Measurements from ENCODE around the gene UPF2.

The UPF2 gene

GRCh38 chr10:11887381-11888227 is 155.0 kb downstream of the UPF2 start:
- no peak overlapping the region for H3K27ac ChIP-seq (ENCODE audit: low read length)
- H3K27me3 ChIP-seq (ENCODE audit: control insufficient read depth, insufficient read depth, low read length): no peaks in the 10 kb centered on the region
- H3K9ac ChIP-seq (ENCODE audit: low read length): no peak overlapping the region
- no peaks in the 10 kb centered on the region for H3K9me3 ChIP-seq (ENCODE audit: control insufficient read depth, low read depth, low read length)
- H3K4me1 ChIP-seq (ENCODE audit: control insufficient read depth, low read depth, low read length): no peaks in the 10 kb centered on the region
- no peak overlapping the region for H3K4me3 ChIP-seq (ENCODE audit: low read length)
- H3K36me3 ChIP-seq (ENCODE audit: control insufficient read depth, low read depth, low read length): no peaks in the 10 kb centered on the region

- Histone ChIP-seq H3K36me3 (ENCODE audit: control insufficient read depth, low read depth, low read length) (no peaks in the 10 kb centered on the region), H3K27me3 (ENCODE audit: control insufficient read depth, insufficient read depth, low read length) (no peaks in the 10 kb centered on the region), H3K27ac (ENCODE audit: low read length) (no peak overlapping the region), H3K9me3 (ENCODE audit: control insufficient read depth, low read depth, low read length) (no peaks in the 10 kb centered on the region), H3K4me3 (ENCODE audit: low read length) (no peak overlapping the region), H3K4me1 (ENCODE audit: control insufficient read depth, low read depth, low read length) (no peaks in the 10 kb centered on the region), H3K9ac (ENCODE audit: low read length) (no peak overlapping the region)
Measured at GRCh38 chr10:11886851-11887250, 155.8 kb downstream of the UPF2 start.

GRCh38 chr10:11886138-11886474 is 156.5 kb downstream of the UPF2 start:
- Histone ChIP-seq H3K4me3 (ENCODE audit: low read length) (no peak overlapping the region), H3K27ac (ENCODE audit: low read length) (no peak overlapping the region), H3K4me1 (ENCODE audit: control insufficient read depth, low read depth, low read length) (no peaks in the 10 kb centered on the region), H3K27me3 (ENCODE audit: control insufficient read depth, insufficient read depth, low read length) (no peaks in the 10 kb centered on the region), H3K36me3 (ENCODE audit: control insufficient read depth, low read depth, low read length) (no peaks in the 10 kb centered on the region), H3K9me3 (ENCODE audit: control insufficient read depth, low read depth, low read length) (no peaks in the 10 kb centered on the region), H3K9ac (ENCODE audit: low read length) (no peak overlapping the region)

GRCh38 chr10:11885437-11886137 is 157.0 kb downstream of the UPF2 start:
- Histone ChIP-seq H3K27me3 (ENCODE audit: control insufficient read depth, insufficient read depth, low read length) (no peaks in the 10 kb centered on the region), H3K4me1 (ENCODE audit: control insufficient read depth, low read depth, low read length) (no peaks in the 10 kb centered on the region), H3K4me3 (ENCODE audit: low read length) (no peak overlapping the region), H3K36me3 (ENCODE audit: control insufficient read depth, low read depth, low read length) (no peaks in the 10 kb centered on the region), H3K9ac (ENCODE audit: low read length) (no peak overlapping the region), H3K9me3 (ENCODE audit: control insufficient read depth, low read depth, low read length) (no peaks in the 10 kb centered on the region), H3K27ac (ENCODE audit: low read length) (no peak overlapping the region)

- Histone ChIP-seq H3K4me1 (ENCODE audit: control insufficient read depth, low read depth, low read length) (no peaks in the 10 kb centered on the region), H3K9ac (ENCODE audit: low read length) (no peak overlapping the region), H3K9me3 (ENCODE audit: control insufficient read depth, low read depth, low read length) (no peaks in the 10 kb centered on the region), H3K4me3 (ENCODE audit: low read length) (no peak overlapping the region), H3K36me3 (ENCODE audit: control insufficient read depth, low read depth, low read length) (no peaks in the 10 kb centered on the region), H3K27ac (ENCODE audit: low read length) (no peak overlapping the region), H3K27me3 (ENCODE audit: control insufficient read depth, insufficient read depth, low read length) (no peaks in the 10 kb centered on the region)
Measured at GRCh38 chr10:11884706-11885423, 157.7 kb downstream of the UPF2 start.

- H3K36me3 ChIP-seq (ENCODE audit: control insufficient read depth, low read depth, low read length): no peaks in the 10 kb centered on the region
- no peak overlapping the region for H3K27ac ChIP-seq (ENCODE audit: low read length)
- H3K9me3 ChIP-seq (ENCODE audit: control insufficient read depth, low read depth, low read length): no peaks in the 10 kb centered on the region
- H3K27me3 ChIP-seq (ENCODE audit: control insufficient read depth, insufficient read depth, low read length): no peaks in the 10 kb centered on the region
- no peak overlapping the region for H3K4me3 ChIP-seq (ENCODE audit: low read length)
- no peak overlapping the region for H3K9ac ChIP-seq (ENCODE audit: low read length)
- no peaks in the 10 kb centered on the region for H3K4me1 ChIP-seq (ENCODE audit: control insufficient read depth, low read depth, low read length)
Measured at GRCh38 chr10:11882646-11883375, 159.8 kb downstream of the UPF2 start.

- H3K27me3 ChIP-seq (ENCODE audit: control insufficient read depth, insufficient read depth, low read length): no peaks in the 10 kb centered on the region
- no peak overlapping the region for H3K27ac ChIP-seq (ENCODE audit: low read length)
- H3K4me1 ChIP-seq (ENCODE audit: control insufficient read depth, low read depth, low read length): no peaks in the 10 kb centered on the region
- H3K9me3 ChIP-seq (ENCODE audit: control insufficient read depth, low read depth, low read length): no peaks in the 10 kb centered on the region
- H3K9ac ChIP-seq (ENCODE audit: low read length): no peak overlapping the region
- no peaks in the 10 kb centered on the region for H3K36me3 ChIP-seq (ENCODE audit: control insufficient read depth, low read depth, low read length)
- no peak overlapping the region for H3K4me3 ChIP-seq (ENCODE audit: low read length)
Measured at GRCh38 chr10:11881477-11882417, 160.9 kb downstream of the UPF2 start.

GRCh38 chr10:11881030-11881476 is 161.6 kb downstream of the UPF2 start:
- Histone ChIP-seq H3K27ac (ENCODE audit: low read length) (no peak overlapping the region), H3K36me3 (ENCODE audit: control insufficient read depth, low read depth, low read length) (no peaks in the 10 kb centered on the region)

GRCh38 chr10:11880151-11881029 is 162.2 kb downstream of the UPF2 start:
- no peaks in the 10 kb centered on the region for H3K36me3 ChIP-seq (ENCODE audit: control insufficient read depth, low read depth, low read length)
- H3K27ac ChIP-seq (ENCODE audit: low read length): no peak overlapping the region
- H3K9me3 ChIP-seq (ENCODE audit: control insufficient read depth, low read depth, low read length): no peaks in the 10 kb centered on the region
- H3K9ac ChIP-seq (ENCODE audit: low read length): no peak overlapping the region
- H3K4me1 ChIP-seq (ENCODE audit: control insufficient read depth, low read depth, low read length): peaks cover 10% of the 10 kb centered on the region
- no peaks in the 10 kb centered on the region for H3K27me3 ChIP-seq (ENCODE audit: control insufficient read depth, insufficient read depth, low read length)
- no peak overlapping the region for H3K4me3 ChIP-seq (ENCODE audit: low read length)

More at GRCh38 chr10:11881030-11881476, 161.6 kb downstream of the UPF2 start:
- Histone ChIP-seq H3K9ac (ENCODE audit: low read length) (no peak overlapping the region), H3K4me1 (ENCODE audit: control insufficient read depth, low read depth, low read length) (peaks cover 3% of the 10 kb centered on the region), H3K27me3 (ENCODE audit: control insufficient read depth, insufficient read depth, low read length) (no peaks in the 10 kb centered on the region), H3K4me3 (ENCODE audit: low read length) (no peak overlapping the region), H3K9me3 (ENCODE audit: control insufficient read depth, low read depth, low read length) (no peaks in the 10 kb centered on the region)
